Measurements from ENCODE around the gene SOCS1. TPM values are rescaled to one million over a fixed set of nuclear protein-coding genes. Genes with fewer than 3 reads are reported as not detected.

The SOCS1 gene
- total and polyA plus RNA-seq, 2 of the 8 experiments (the other 6 are each of a cell fraction or from before 2014, with no cell fraction given), result 21.0 to 48.9 TPM

DNA sequence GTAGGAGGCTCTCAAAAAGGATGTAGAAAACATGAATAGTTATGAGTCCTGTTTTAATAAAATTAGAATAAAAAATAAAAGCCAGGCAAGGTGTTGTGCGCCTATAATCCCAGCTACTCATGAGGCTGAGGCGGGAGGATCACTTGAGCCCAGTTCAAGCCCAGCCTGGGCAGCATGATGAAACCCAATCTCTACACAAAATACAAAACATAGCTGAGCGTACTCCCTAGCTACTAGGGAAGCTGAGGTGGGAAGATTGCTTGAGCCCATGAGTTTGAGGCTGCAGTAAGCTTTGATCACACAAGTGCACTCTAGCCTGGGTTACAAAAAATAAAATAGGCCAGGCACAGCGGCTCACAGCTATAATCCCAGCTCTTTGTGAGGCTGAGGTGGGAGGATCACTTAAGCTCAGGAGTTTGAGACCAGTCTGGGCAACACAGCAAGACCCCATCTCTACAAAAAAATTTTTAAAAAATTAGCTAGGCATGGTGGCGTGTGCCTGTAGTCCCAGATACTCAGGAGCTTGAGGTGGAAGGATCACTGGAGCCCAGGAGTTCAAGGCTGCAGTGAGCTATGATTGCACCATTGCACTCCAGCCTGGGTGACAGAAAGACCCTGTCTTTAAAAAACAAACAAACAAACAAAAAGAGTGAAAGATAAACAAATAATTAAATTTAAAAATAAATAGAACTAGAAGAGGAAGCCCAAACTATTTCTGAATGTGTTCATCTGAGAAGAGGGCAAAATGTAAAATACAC, 42.3 kb upstream of the SOCS1 start:
- no peak overlapping the region for H3K9ac ChIP-seq (replicated peaks in 1 of 4; ENCODE audit: extremely low read depth in 1 of 4, low read depth in 3 of 4, low read length in 3 of 4)
- no peak overlapping the region for H3K4me3 ChIP-seq (ENCODE audit: extremely low read depth in 1 of 4, insufficient read depth in 2 of 4, low read depth in 3 of 4, low read length in 4 of 4)
- no peak overlapping the region for H2AFZ ChIP-seq (ENCODE audit: low read length)
- no peak for DNase-seq (ENCODE audit: low read depth in 1 of 2, low spot score in 2 of 2)
- H3K79me2 ChIP-seq (ENCODE audit: control insufficient read depth in 1 of 2, insufficient read depth in 2 of 2, low read length in 2 of 2), result no peaks in the 10 kb centered on the region
- no peak for FAIRE-seq
- peak overlapping the region; percentile 28 for H2BK120ac ChIP-seq (replicated peaks; ENCODE audit: low read depth, low read length)
- H2BK20ac ChIP-seq (ENCODE audit: low read length), result no peak overlapping the region
- no peak overlapping the region for H3K56ac ChIP-seq (replicated peaks; ENCODE audit: insufficient read length, low read depth, low read length)
- no peaks in the 10 kb centered on the region for H3K27me3 ChIP-seq (replicated peaks in 1 of 4; ENCODE audit: control insufficient read depth in 3 of 4, extremely low read depth in 1 of 4, insufficient read depth in 3 of 4, low read length in 3 of 4)
- no peak overlapping the region for H2BK15ac ChIP-seq (ENCODE audit: low read length)
- no peaks in the 10 kb centered on the region for H3K79me1 ChIP-seq (ENCODE audit: low read depth, low read length)
- H3K18ac ChIP-seq (ENCODE audit: extremely low read depth, low read length), result peak overlapping the region; percentile 38
- no peak overlapping the region for H3K14ac ChIP-seq (ENCODE audit: insufficient read length)
- H4K20me1 ChIP-seq (replicated peaks in 1 of 2; ENCODE audit: control insufficient read depth in 1 of 2, insufficient read depth in 2 of 2, low read length in 2 of 2), result no peaks in the 10 kb centered on the region
- H2BK5ac ChIP-seq (ENCODE audit: low read depth, low read length), result no peak overlapping the region
- ChIA-PET CTCF (ENCODE audit: partially characterized antibody) (interaction anchor here (0.6 to 3.8 kb wide), 7 partner anchors 12 to 1425 kb away, joined by 3 to 13 read pairs (median 3); partner anchors contain the start of genes SOCS1 and TNP2), POLR2A (ENCODE audit: partially characterized antibody) (interaction anchor here (0.8 to 2.7 kb wide), 6 partner anchors 10 to 43 kb away, joined by 3 to 11 read pairs (median 6); partner anchors contain the start of gene SOCS1)
- no peak overlapping the region for H4K5ac ChIP-seq (ENCODE audit: insufficient read length, low read depth, low read length)
- H4K8ac ChIP-seq (ENCODE audit: extremely low read depth, insufficient read depth, low read length), result peak overlapping the region; percentile 28; the same call in 1 of the 2 replicates
- no peak overlapping the region for H2AK5ac ChIP-seq (ENCODE audit: low read depth, low read length)
- H3K4ac ChIP-seq (replicated peaks; ENCODE audit: insufficient read length, low read depth, low read length), result no peak overlapping the region
- no peak overlapping the region for H3K23ac ChIP-seq (ENCODE audit: insufficient read length)
- H3K36me3 ChIP-seq (ENCODE audit: control insufficient read depth in 2 of 4, insufficient read depth in 4 of 4, low read length in 3 of 4), result no peaks in the 10 kb centered on the region
- H3K4me2 ChIP-seq (ENCODE audit: insufficient read depth in 1 of 2, low read depth in 2 of 2, low read length in 2 of 2), result no peak overlapping the region; a peak in 1 of 4 replicates
- H2BK12ac ChIP-seq (ENCODE audit: low read depth, low read length), result peak overlapping the region; percentile 75; the same call in 1 of the 2 replicates
- TF ChIP-seq EP300 (IDR thresholded peaks at IDR 0.05; ENCODE audit: borderline replicate concordance in 1 of 2, low read depth in 2 of 2, low read length in 2 of 2) (no peak), EGR1 (IDR thresholded peaks at IDR 0.05; ENCODE audit: borderline replicate concordance, low read depth, low read length) (no peak), BCL11A (IDR thresholded peaks at IDR 0.05; ENCODE audit: low read depth in 2 of 2, low read length in 2 of 2) (no peak), ZNF274 (IDR thresholded peaks at IDR 0.05; ENCODE audit: borderline replicate concordance, extremely low read depth, low read length) (no peak)
- H4K91ac ChIP-seq (replicated peaks; ENCODE audit: insufficient read length, low read length), result peak overlapping the region; percentile 58
- no peak overlapping the region for H3K27ac ChIP-seq (ENCODE audit: low read depth, low read length)
- peaks cover 5 to 9% (median 9%) of the 10 kb centered on the region in 4 experiments for H3K4me1 ChIP-seq (replicated peaks in 1 of 4; ENCODE audit: control insufficient read depth in 3 of 4, insufficient read depth in 4 of 4, low read length in 3 of 4)
- H3K23me2 ChIP-seq (ENCODE audit: low read depth, low read length), result no peaks in the 10 kb centered on the region
- WGBS, 2 experiments (ENCODE audit: extremely low coverage in 1 of 2, insufficient coverage in 1 of 2, insufficient read length in 1 of 2, insufficient replicate concordance in 2 of 2, low coverage in 1 of 2, low lambda C conversion rate in 2 of 2, missing lambda C conversion rate in 1 of 2), result 92% methylated on average over 5 of the region's 5 CpGs; no CpG with 5 or more reads in 1 of the 2 experiments
- no peaks in the 10 kb centered on the region for H3K9me3 ChIP-seq (ENCODE audit: insufficient read depth in 2 of 2, low read depth in 1 of 2, low read length in 1 of 2)

Data from H1 (cell line).